ENCODE measurements around the gene FOXP1.

FOXP1 gene

GRCh38 chr3:71307991-71308697, 275.4 kb downstream of the FOXP1 start:
- no peak for DNase-seq (ENCODE audit: low read depth in 2 of 2)

DNA sequence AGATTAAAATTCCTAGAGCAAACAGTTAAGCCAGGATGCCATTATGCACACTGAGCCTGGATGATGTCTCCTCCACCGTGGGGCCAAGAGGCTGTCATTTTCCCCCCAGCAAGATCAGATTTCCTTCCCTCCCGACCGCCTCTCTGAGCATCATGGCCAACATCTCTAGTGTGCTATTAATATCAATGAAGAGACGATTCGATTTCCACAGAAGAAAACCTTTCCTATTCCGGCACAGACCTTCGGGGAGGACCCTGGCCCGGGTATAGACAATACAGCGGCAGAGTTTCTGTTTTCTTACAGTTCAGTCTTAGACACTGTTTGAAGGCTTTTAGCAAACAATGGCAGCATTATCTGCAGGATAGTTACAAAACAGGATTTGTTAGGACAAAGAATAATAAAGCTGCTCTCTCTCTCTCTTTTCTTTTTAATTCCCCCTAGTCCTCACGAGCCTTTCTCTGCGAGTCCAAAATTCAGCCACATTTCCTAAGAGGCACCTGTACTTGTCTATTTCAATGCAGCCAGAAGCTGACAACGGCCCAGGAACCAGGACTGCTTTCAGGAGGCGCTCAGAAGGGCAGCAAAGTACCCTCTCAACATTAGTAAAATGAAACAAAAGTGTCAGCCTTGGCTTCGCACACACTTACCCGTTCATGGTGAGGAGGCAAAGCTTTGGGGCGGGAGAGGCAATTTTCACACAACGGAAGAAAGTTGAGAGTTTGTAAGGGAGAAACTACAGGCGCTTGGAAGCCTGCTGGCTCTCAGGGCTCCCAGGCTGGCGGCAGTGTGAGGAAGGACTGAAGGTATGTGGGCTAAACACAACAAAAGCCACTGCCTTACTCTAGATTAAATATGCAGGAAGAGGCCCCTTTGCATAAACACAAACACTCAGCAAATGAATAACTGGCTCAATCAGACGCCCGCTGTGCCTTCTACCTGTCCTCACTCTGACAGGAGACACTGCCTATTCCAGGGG, 278.0 kb downstream of the FOXP1 start:
- DNase-seq (ENCODE audit: low read depth in 2 of 2): no peak

- DNase-seq (ENCODE audit: low read depth in 2 of 2): no peak
These were observed 278.8 kb downstream of the FOXP1 start for GRCh38 chr3:71304684-71305083.

- no peak for DNase-seq (ENCODE audit: low read depth in 2 of 2)
These were observed 279.3 kb downstream of the FOXP1 start for GRCh38 chr3:71304247-71304646.

GRCh38 chr3:71303627-71304200, 279.8 kb downstream of the FOXP1 start:
- no peak for DNase-seq (ENCODE audit: low read depth in 2 of 2)

DNA sequence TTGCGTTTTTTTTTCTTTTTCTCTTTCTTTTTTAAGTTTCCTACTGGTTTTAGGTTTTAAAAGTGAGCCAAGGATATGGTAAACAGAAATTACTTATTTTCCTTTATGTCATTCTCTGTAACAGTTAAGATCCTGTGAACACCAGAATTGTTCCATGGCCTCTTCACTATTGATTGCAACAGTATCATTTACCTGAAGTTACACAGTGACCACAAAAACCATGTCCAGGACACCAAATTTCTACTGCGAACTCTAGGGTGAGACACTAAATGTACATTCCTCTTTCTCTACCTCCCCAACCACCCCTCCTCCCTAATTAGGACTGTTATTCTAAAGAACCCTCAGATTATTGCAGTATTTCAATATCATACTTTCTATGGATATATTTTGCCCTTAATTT, 280.9 kb downstream of the FOXP1 start:
- DNase-seq (ENCODE audit: low read depth in 2 of 2): no peak

DNA sequence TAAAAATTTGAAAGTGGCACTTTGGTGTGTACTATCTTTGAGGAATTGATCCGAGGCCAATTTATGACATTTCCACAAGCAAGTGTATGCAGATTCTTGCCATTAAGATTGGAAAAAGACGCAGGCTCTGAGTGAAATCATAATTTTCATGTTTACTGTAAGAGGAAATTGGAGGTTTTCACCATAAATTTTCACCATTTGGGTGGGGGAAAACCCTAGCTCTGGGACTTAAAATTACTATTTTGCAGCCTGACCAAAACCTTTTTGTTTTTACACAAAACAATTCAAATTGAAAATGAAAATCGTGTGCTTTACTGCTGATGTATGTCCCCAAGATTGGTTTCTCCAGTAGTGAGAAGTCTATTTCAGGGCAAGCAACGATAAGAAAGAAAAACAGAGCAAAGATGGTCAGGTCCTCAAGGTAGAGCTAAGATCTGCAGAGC, 282.6 kb downstream of the FOXP1 start:
- DNase-seq (ENCODE audit: low read depth in 2 of 2): no peak

- DNase-seq (ENCODE audit: low read depth in 2 of 2): no peak
These were observed 284.4 kb downstream of the FOXP1 start for GRCh38 chr3:71299160-71299559.

DNA sequence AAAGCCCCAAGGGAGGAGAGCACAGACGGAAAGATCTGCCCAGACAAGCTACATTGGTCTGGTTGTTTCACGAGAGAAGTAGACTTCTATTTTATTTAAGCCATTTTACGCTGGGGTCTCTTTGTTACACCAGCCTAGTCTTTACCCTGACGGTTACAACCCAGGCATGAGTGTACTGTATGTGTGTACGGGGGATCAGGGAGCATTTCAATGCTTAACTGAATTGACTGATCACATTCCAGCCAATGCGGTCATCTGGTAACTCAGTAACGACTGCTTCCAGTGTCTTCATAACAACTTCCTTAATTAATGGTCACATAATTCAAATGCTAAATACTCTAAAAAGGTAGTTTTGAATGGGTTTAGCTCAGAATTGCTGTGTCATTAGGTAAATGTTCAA, 288.6 kb downstream of the FOXP1 start:
- no peak for DNase-seq (ENCODE audit: low read depth in 2 of 2)

DNA sequence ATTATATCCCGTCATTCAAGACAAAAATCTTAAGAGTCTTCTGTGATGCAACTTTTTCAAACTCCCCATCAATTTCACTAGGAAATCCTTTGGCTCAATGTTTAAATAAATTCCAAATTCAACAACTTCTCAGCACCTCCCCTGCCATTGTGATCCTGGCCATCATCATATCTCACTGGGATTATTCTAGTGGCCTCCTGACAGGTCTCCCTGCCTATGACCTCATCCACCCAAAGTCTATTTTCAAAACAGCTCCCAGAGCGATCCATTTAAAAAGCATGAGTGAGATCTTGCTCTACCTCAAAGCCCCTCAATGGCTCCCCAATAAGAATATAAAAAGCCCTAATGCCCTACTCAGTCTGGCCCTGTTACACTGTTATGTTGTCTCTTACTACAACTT, 293.2 kb downstream of the FOXP1 start:
- DNase-seq (ENCODE audit: low read depth in 2 of 2): no peak

DNA sequence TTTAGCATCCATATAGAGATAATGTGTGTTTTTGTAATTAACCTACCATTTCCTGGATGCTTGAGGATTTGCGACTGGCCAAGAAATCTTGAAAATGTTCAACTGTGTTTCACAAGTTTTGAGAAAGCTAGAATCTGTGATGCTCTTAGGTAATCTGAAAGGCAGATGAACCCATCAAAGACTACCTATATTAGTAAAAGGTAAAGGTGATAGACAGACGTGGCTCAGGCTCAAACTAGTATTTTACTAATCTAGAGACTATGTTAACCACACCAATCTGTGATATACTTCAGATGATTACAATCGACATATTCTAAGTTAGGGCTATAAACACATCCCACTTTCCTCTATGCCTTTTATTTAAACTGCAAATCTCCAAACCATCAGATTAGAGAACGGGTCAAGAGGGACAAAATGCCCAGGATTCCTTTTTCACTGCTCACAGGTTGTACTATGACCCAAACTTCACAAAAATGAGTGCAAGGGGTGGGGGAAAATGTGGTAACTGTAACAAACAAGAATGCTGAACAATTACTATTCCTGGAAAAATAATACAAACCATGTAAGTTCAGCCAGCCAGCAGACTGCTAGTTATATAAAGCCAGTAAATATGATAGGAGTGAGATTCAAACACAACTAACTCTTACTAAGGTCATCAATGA, 295.1 kb downstream of the FOXP1 start:
- DNase-seq (ENCODE audit: low read depth in 2 of 2): no peak

DNA sequence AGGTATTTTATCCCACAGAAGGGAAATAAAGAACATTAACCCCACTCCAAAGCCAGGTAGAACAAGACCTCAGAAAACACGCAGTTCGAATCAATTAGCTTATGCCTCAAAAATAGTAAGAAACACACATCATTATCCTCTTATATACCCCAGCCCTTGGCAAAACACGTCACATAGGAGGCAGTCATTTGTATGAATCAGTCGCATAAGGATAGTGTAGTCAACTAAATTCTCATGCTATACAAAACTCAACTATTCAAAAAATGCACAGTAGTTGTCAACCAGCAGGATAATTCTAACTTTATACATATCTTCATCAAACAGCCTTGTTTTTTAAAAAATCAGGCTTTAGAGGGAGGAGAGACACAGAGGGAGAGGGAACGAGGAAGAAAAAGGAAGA, 298.4 kb downstream of the FOXP1 start:
- no peak for DNase-seq (ENCODE audit: low read depth in 2 of 2)

- DNase-seq (ENCODE audit: low read depth in 2 of 2): no peak
These were observed 300.6 kb downstream of the FOXP1 start for GRCh38 chr3:71282976-71283375.

DNA sequence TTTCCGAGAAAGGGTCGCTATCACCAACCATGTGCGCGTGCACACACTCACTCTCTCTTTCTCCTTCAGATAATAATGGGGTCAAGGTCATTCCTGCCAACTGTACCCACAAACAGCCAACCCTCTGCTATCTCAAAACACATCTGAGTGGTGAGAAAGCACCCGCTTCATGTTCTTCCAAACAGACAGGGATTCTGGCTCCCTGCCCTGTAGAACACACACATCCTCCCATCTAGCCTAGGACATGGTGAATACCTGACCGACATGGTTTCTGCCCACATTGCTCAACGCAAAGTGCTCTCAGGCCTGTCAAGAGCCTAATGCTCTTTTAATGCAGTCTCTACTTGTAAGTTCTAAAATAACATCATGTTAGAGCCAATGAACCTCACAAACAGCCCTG, 302.2 kb downstream of the FOXP1 start:
- no peak for DNase-seq (ENCODE audit: low read depth in 2 of 2)

- no peak for DNase-seq (ENCODE audit: low read depth in 2 of 2)
These were observed 306.2 kb downstream of the FOXP1 start for GRCh38 chr3:71277341-71277740.

DNA sequence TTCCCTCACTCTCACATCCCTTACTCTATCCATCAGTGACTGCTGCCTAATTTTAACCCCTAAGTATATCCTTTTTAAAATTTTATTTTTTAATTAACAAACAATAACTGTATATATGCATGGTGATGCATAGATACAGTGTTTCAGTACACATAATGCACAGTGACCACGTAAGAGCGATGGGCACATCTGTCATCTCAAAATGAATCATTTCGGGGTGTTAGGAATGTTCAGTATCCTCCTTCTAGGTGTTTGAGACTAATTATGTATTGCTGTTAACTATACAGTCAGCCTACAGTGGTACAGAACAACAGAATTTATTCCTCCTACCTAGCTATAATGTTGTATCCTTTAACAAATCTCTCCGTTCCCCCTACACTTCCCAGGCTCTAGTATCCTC, 307.0 kb downstream of the FOXP1 start:
- DNase-seq (ENCODE audit: low read depth in 2 of 2): no peak

- DNase-seq (ENCODE audit: low read depth in 2 of 2): no peak
These were observed 310.1 kb downstream of the FOXP1 start for GRCh38 chr3:71273453-71273852.

GRCh38 chr3:71271596-71271995, 311.9 kb downstream of the FOXP1 start:
- DNase-seq (ENCODE audit: low read depth in 2 of 2): no peak

DNA sequence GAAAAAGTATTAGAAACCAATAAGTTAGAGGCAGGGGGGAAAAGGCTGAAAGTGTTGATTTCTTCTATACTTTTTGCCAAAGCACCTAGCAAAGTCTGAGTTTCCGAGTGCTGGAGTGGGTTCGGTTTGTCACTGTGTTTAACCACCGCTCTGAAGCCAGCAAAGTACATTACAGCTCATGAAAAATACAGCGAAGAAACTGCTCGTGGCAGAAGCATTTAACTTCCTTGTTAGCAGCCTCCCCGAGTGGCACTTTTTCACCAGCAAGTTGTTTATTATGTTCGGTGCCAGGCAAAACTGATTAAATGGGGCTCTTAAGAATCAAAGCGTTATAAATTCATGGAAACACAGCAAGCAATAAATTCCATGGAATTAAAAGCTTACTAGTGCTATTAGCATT, 313.6 kb downstream of the FOXP1 start:
- no peak for DNase-seq (ENCODE audit: low read depth in 2 of 2)

DNA sequence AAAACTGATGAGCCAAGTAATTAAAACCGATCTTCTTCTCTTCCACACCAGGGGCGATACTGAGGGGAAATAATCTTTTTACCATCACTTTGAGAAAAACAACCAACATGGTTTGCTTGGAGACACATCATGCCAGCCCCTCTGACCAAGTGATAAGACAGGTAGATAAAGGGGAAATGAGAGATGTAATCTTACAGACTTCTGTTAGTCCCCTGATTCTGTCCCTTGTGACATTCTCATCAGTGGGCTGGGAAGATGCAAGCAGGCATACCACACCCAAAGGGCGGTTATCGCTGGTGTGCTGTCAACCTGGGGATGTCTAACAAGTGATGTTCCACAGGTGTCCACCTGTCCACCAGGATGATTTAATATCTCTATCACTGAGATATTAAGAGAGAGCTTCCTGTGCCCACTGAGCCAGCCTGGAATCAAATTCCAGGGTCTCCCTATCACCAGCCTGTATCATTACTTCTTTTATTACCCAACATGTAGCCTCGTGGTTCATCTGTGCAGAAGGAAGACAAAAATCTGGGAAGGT, 315.0 kb downstream of the FOXP1 start:
- DNase-seq (ENCODE audit: low read depth in 2 of 2): no peak

DNA sequence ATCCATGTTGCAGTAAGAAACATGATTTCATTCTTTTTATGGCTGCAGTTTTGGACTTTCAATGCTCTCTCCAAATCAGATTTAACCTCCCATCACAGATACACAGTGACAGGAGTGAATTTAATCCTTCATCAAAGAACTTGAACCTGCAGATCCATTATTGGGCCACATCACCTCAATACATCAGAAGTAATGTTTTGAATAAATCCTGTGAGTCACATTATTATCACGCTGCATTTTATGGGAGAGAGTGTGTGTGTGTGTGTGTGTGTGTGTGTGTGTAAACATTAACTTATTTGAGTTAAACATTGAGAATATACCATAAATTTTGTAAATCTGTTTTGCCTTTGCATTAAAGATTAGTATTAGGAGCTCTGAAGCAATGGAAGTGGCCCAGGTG, 316.7 kb downstream of the FOXP1 start:
- DNase-seq (ENCODE audit: low read depth in 2 of 2): no peak

DNA sequence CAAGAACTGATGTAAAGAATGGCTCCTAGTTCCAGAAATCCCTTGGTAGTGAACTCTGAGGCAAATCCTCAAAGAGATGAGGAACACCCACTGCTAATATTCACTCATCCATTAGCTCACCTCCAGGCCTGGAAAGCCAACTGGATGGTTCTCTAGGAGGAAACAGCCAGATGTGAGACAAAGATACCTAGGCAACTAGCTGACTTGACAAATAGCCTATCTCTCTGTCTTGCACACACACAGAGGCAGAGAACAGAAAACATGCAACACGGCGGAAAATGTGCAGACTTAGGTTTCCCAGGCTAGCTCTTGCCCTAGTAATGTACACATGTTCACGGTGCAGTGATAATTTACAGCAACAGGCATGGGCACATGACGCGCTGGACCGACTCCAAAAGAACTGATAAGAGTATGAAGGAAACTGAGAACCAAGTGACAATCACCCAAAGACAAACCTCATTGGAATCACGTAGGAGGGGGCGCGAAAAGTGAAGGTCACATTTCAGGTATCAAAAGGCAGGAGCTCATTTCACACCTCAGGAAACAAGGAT, 318.1 kb downstream of the FOXP1 start:
- DNase-seq (ENCODE audit: low read depth in 2 of 2): no peak
